ENCODE results near the gene MUS81.

DNA sequence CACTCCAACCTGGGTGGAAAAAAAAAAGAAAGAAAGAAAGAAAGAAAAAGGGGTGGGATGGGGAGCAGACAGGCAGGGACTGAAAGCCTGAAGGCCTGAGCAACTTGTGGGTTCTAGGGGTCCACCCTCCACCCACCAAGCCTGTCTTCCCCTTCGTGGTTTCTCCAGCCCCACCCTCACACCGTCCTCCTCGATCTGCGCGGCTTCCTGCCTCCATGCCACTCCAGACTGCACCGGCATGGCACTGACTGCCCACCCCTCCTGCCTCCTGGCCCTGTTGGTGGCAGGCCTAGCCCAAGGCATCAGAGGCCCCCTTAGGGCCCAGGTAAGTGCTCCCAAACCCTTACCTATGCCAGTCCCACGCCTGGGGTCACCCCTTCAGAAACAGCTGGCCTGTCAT, 19.4 kb downstream of the MUS81 start, which contains the start of gene CTSW:
- TF ChIP-seq, protein P1, sequence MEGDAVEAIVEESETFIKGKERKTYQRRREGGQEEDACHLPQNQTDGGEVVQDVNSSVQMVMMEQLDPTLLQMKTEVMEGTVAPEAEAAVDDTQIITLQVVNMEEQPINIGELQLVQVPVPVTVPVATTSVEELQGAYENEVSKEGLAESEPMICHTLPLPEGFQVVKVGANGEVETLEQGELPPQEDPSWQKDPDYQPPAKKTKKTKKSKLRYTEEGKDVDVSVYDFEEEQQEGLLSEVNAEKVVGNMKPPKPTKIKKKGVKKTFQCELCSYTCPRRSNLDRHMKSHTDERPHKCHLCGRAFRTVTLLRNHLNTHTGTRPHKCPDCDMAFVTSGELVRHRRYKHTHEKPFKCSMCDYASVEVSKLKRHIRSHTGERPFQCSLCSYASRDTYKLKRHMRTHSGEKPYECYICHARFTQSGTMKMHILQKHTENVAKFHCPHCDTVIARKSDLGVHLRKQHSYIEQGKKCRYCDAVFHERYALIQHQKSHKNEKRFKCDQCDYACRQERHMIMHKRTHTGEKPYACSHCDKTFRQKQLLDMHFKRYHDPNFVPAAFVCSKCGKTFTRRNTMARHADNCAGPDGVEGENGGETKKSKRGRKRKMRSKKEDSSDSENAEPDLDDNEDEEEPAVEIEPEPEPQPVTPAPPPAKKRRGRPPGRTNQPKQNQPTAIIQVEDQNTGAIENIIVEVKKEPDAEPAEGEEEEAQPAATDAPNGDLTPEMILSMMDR (IDR thresholded peaks at IDR 0.05): no peak
- no peak for TF ChIP-seq EZH2 (IDR thresholded peaks at IDR 0.05)
- TF ChIP-seq EZH2phosphoT487 (IDR thresholded peaks at IDR 0.05): no peak
